Skin of body (tissue), 2 donors: ENCODE measurements around the gene PCDH9. TPM values are rescaled to one million over a fixed set of nuclear protein-coding genes. Genes with fewer than 3 reads are reported as not detected.
"Not testable (repeated sequence)": the region's sequence is repeated elsewhere in the genome, so short reads cannot be mapped to it uniquely, and the experiment has no call there.

Experiments used
- DNase-seq: peaks from one replicate; lab custom pipeline; 2025; lab: John Stamatoyannopoulos, UW
- total RNA-seq: library from RNA; depleted of rRNA; stranded (reverse); fragments of >200 nt; gene quantifications from one replicate; pipeline ENCODE4 v1.2.3, GENCODE V29; 2014

The PCDH9 gene
- total RNA-seq, 1 donor from 2014 or later: 5.5 TPM

DNA sequence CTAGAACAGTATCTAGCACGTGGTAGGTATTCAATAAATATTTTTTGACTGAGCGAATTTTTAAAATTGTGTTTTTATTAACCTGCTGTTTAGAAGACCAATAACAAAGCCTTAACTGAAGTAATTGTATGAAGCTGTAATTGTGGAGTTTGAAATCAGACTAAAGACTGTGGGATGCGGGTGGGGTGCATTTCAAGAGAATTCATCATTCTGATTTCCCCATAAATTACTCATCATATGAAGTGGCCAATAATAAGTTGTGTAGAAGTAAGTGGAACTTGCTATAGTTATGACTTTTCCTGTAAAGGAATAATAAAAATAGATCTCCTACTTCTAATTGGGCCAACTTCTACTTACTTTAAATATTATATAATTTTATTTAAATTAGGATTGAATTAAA is 449.3 kb downstream of the PCDH9 start:
- DNase-seq: no peak

DNA sequence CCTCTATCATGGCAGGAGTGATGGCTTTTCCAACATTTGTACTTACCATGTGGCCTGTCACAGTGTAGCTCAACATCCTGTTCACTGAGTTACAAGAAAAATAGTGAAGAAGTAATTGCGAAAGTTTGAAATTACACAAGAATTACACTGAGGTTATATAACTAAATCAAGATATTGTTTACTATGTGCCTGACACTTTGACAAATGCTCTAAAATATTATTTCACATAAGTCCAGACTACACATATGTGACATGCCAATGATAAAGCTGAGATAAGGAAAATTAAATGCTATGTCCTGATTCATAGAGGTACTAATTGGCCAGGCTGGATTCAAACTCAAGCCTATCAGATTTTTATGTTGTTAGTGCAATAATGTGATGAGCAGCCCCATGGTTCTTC is 451.7 kb downstream of the PCDH9 start:
- no peak for DNase-seq

DNA sequence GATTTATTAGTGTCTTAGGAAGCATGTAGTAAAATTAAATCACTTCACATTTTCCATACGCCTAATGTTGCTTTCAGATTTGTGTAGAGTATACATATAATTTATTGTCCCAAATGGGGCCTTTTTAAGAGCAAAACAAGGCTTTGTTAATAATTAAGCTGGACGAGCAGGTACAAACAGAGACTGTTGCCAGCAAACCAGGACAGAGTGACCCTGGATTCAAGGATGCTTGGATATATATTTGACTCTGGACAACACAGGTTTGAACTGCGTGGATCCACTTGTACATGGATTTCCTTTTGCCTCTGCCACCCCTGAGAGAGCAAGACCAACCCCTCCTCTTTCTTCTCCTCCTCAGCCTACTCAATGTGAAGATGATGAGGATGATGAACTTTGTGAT is 454.9 kb downstream of the PCDH9 start:
- DNase-seq: no peak

DNA sequence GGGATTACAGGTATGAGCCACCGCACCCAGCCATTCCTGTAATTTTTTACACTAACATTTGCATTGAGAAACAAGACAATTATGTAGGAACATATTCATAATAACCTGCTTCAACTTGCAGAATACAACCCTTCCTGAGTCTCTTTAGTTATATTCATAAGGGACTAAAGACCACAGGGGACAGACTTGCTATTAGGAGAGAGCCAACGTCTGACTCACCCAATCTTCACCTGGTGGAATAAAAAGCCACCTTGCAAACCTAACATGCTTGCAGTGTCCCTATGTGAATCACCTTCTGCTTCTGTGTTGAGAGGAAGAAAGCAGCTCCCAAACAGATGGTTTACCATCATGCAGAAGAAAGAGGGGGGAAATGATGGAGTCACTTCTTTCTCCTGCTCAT is 456.1 kb downstream of the PCDH9 start:
- DNase-seq: no peak

DNA sequence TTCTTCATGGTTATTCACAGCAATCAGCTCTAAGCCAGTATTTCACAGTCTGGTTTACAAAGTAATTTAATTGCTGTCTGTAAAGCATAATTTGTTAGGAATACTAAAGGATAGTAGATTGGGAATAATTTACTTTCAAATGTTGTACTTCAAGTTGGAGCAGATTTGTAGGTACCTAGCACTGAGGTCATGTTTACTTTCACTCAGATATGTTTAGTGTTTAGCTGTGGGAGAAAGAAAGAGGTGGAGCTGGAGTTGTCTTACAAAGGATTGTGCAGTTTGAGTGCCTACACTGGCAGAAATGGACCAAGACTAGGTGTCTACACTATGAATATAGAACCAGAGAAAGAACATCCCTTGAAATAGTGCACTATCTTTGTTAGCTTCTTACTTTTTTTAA is 464.6 kb downstream of the PCDH9 start:
- DNase-seq: no peak

DNA sequence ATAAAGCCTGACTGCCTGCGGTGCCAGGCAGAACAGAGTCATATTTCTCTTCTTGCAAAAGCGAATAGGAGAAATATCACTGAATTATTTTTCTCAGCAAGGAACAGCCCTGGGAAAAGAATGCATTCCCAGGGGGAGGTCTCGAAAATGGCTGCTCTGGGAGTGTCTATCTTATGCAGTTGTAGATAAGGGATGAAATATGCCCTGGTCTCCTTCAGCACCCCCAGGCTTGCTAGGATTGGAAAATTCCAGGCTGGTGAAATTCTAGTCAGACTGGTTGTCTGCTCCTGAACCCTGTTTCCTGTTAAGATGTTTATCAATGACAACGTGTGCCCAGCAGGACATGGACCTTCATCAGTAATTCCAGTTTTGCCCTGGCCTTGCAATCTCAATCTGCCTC is 469.5 kb downstream of the PCDH9 start:
- DNase-seq: not testable (repeated sequence)

DNA sequence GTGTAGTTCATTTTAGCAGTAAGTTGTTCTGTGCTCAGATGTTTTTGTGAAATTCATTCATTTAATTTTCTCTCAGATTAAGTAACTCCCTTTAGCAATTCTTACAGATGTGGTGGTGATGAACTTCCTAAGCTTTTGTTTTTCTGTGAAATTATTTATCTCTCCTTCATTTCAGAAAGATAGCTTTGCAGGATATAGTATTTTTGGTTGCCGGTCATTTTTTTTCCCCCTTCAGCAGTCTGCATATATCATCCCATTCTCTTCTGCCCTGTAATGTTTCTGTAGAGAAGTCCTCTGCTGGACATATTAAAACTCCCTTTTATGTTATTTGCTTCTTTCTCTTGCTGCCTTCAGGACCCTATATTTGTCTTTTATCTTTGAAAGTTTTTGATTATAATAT is 470.2 kb downstream of the PCDH9 start:
- no peak for DNase-seq

DNA sequence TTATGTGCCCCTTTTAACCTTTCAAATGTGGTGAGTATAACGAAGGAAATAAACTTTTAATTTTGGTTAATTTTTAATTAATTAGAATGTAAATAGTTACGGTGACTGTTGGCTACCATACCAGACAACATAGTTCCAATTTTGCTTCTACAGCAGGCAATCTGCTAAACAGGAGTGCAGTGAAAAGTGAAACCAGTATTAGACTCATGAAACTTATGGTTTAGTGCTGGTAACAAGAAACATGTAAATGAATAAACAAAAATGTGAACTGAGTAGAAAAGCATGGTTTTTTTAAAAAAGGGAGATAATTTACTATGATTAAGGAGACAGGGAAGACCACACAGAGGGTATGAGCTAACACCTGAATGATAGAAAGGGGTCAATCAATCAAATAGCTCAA is 478.4 kb downstream of the PCDH9 start:
- DNase-seq: no peak

DNA sequence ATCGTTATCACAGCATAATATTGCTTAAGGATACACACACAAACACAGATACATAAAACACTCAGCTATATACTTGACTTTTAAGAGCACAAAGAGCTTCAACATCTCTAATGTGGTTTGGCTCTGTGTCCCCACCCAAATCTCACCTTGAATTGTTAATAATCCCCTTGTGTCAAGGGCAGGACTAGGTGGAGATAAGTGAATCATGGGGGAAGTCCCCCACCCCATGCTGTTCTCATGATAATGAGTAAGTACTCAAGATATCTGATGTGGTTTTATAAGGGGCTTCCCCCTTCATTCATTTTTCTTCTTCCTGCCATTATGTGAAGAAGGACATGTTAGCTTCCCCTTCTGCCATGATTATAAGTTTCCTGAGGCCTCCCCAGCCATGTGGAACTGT is 481.4 kb downstream of the PCDH9 start:
- DNase-seq: no peak

DNA sequence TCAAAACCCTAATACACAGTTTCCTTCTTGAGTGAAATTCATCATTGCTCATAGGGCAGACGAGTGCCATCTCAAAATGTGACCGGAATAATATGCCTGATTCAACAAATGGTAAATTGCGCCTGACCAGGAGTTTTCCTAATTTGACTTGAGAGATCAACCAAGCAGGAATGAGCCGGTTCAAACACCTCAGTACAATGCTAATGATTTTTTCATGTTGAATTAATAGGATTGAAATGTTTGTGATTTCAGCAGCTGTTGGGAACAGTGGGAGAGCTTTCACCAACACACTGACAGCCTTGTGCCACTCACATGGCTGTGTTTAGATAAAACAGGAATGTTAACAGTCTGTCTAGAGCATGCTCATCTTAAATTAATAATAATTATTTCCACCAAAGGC is 484.8 kb downstream of the PCDH9 start:
- DNase-seq: no peak

DNA sequence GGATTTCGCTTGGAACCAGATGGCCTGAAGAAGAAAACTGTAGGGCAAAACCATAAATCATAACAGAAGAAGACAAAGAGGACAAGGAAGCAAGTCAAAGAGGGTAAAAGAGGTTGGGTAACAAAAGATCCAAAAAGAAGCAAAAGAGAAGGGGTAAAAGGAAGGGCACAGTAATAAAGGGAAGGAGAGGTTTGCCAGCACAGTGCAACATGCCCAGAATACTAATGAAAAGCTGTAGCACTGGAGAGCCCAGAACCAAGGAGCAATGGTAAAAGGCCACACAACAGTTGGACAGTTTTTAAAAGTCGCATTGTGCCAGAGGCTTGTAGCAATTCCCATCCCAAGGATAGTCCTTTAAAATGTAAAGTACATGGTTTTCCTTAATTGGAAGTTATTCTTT is 506.6 kb downstream of the PCDH9 start:
- no peak for DNase-seq

DNA sequence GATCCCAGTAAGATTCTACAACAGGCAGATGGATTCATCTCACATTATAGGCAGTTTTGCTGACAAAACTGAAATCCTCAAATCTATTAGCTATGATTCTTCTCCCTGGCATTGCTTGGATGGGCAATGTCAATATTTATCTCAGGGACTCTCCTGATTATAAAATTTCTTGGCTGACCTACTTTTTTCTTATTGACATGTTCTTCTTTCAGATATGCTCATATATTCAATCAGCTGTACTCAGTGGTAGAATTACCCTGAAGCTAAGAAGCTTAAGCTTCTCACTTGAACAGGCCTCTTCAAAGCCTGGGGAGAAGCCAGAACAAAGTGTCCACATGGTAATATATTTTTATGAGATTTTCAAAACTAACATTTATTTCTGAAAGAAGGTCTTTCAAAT is 513.6 kb downstream of the PCDH9 start:
- DNase-seq: no peak

DNA sequence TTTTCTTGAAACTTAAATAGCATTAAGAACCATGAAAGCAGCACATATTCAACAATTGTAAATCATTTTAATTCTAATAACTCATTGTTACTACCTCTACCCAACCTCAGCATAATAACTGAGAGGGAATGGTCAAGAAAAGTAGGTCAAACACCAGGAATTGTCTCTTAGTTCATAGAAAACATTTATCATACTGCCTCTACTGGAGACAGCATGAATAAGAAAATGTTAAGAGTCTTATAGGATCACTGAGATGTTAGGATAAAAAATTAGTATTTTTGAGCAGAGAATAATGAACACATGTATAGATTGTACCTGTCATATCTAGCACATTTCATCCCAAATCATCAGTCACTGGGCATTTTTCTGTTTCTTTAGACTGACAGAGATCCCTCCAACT is 515.3 kb downstream of the PCDH9 start:
- no peak for DNase-seq

DNA sequence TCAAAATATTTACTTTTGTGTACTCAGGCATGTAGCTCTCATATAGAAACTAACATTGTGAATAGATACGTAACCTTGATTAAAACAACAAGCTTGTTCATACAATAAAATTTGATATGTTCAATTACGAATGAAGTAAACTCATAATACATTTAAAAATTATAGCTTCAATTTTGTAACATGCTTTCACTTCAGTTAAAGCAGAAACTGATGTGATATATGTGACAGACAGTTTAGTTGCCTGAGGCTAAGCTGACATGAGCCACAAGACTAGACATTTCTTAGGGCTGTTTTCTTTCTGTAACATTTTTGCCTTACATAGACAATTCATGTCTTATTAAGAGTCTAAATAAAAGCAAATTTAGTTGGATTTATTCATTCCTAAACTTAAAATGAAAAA is 526.0 kb downstream of the PCDH9 start:
- DNase-seq: no peak

DNA sequence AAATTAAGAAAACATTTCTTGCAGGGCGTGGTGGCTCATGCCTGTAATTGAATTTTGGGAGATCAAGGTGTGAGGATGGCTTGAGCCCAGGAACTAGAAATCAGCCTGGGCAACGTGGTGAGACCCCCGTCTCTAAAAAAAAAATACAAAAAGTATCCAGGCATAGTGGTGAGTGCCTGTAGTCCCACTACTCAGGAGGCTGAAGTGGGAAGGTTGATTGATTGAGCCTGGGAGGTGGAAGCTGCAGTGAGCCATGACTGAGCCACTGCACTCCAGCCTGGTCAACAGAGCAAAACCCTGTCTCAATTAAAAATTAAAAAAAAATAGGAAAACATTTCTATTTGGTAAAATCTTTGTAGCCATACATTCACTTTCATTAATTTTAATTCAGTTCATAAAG is 526.5 kb downstream of the PCDH9 start:
- no peak for DNase-seq

DNA sequence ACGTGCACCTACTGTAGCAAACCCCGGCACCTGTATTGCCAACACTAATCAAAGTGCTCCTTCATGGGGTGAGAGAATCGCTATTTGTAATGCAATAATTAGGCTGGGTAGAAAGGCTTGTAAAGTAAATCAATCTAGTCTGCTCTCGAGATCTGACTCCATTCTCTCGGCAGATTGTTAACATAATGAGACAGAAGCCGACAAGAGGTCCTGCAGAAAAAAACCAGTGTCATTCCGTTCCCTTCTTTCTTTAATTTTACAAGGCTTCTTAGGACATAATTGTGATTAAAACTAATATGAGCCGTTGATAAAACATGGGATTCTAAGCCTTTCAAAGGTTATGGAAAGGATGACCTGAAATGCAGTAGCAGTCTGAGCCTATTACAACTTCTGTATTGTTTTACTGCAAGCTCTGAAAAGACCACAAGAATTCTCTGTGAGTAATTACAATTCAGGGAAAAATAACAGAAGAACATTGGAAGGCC is 530.0 kb downstream of the PCDH9 start:
- DNase-seq: no peak

DNA sequence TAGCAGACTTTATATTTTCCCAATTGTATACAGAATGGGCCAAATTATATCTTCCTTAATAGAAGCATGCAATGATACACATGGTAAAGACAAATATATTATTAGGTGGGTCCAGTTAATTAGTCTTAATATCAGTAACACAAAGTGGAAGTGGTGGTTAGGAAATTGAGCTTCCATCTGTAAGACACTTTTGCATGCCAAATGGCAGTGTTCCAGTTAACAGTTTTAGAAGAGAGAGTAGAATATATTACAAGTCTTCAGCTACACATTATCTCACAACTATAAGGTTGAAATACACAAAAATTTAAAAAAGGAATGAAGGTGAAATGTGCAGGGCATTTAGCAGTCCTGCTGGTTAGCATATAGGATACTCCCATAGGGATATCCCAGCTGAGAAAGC is 536.5 kb downstream of the PCDH9 start:
- DNase-seq: no peak

DNA sequence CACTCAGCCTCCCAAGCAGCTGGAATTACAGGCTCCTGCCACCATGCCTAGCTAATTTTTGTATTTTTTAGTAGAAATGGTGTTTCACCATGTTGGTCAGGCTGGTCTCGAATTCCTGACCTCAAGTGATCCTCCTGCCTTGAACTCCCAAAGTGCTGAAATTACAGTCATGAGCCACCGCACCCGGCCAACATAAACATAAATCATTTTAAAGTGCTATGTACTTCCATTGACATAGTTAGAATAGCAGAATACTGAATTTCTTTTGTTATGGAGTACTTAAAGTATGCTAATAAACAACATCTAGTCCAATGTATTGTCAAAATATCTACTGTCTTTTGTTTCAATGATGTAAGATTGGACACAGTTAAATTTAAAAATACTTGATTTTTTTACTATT is 539.0 kb downstream of the PCDH9 start:
- no peak for DNase-seq

DNA sequence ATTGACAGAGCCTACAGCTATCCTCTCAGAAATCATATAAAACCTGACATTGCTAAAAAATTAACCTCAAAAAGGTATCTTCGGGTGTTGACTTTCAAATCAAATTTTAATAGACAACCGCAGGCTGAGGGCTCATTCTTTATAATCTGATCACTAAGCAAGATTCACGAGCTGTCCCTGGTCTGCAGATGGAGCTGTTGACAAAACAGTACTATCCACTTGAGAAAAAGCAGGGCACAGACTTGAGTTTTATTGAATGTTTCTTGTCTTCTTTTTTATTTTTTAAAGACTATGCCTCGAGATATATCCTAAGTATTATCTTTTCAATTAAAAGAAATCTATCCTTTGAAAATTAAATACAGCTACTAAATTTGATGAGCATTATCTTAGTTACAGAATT is 540.5 kb downstream of the PCDH9 start:
- DNase-seq: peak; percentile 32

DNA sequence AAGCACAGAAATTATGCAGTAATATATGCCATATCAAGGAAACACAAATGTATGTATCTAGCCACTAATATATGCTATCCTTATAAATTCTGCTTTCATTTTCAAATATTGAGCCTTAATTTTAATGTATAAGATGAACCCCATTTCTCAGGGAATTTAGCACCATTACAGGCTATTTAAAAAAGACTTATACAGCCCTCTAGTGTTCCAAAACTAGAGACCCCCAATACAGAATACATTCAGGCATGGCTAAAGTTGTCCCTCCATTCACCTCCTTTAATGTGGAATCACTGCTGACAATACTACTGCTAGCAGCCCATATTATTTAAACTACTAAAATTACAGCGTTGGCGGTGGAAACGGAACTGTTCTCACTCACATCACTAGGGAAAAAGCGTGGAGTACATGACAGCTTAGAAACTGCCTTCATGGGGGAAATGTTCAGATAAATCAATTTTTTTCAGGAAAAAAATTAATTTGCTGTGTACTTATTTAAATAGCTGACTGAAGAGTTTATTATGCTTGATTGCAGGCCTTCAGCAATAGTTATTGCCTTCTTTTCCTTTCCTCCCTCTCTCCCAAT is 541.0 kb downstream of the PCDH9 start:
- DNase-seq: no peak

DNA sequence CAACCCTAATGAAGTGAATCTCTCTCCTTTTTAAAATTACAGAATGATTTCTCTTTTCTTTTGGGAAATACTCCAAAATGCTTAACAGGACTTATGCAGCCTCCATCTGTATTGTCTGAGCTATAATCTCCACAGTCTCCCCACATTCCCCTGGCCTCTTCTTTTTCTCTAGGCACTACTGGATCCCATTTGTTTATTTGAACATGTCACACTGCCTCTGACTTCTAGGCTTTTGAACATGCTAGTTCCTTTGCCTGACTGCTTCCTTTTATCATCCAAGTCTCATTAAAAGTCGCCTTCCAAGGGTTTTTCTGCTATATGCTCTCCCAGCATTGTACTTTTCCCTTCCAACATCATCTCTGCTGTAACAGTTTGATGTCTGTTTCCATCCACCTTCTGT is 548.7 kb downstream of the PCDH9 start:
- DNase-seq: no peak

DNA sequence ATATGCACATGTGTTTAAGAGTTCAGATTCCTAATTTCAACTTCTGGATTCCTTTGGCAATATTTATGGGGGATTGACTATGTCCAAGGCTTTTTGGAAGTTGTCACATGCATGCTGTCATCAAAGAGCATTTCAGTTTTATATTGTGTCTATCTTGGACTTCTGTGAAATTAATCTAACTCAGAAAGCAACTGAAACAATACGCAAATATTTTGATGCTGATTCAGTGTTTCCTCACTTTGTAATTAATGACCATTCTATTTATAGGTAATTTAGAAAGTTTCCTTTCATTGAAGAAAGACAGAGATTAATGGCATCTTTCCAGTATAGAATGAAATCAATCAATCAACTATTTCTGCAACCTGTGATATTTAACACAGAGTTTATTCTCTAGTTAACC is 550.1 kb downstream of the PCDH9 start:
- DNase-seq: no peak

DNA sequence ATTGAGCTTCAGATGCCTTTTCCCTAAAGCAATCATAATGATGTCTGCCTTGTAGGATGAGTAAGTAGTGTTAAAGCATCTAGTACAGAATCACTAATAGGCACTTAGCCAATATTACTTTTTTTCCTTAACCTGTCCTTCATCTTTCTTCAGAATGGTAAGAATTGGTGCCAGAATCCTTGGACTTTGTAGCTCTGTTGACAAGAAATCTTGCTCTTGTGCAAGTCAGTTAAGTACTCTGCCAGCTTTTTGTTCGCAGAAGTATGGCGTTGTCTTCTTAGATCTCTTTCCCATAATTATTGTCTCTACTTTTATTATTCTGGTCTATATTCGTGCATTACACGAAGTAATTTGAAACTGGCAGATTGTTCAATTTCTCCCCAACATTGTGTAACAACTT is 554.5 kb downstream of the PCDH9 start:
- DNase-seq: no peak

DNA sequence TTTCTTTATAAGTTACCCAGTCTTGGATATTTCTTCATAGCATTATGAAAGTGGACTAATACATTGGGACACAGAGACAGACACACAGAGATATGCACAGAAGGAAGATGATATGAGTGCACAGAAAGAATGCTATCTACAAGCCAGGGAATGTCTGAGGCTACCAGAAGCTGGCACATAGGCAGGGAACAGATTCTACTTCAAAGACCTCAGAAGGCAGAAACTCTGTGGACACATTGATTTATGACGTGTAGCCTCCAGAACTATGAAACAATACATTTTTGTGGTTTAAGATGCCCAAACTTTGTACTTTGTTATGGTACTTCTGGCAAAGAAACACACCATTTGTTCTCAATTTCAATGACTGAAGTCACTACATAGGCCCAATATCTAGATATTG is 556.7 kb downstream of the PCDH9 start:
- DNase-seq: no peak
